Neural cell (in vitro differentiated cells): ENCODE measurements around the gene PADI3. TPM values are rescaled to one million over a fixed set of nuclear protein-coding genes. Genes with fewer than 3 reads are reported as not detected.

Source experiments
- H2AFZ ChIP-seq: fragments of 200-600, 300-800 bp; sonication (generic), shearing (Covaris generic); 2 replicates; pipeline ENCODE4 v1.6.0; 2014; ENCODE audit warnings: low read depth, mild to moderate bottlenecking, antibody characterized with exemption, low read length, moderate library complexity
- H3F3A ChIP-seq: fragments of 200-600 bp; shearing (Covaris generic); 2 replicates; pipeline ENCODE4 v1.6.1; 2016; ENCODE audit warnings: mild to moderate bottlenecking, moderate library complexity, mixed read lengths, antibody characterized with exemption, low read length; ENCODE audit not compliant: insufficient read depth, poor library complexity, severe bottlenecking
- H3K27ac ChIP-seq: fragments of 200-600, 300-800 bp; sonication (generic), shearing (Covaris generic); 2 replicates; pipeline ENCODE4 v1.5.1; 2014; ENCODE audit warnings: mild to moderate bottlenecking, low read length, moderate library complexity
- H3K27me3 ChIP-seq: fragments of 300-800, 200-600 bp; sonication (generic), shearing (Covaris generic); 2 replicates; pipeline ENCODE4 v1.6.0; 2014; ENCODE audit warnings: mild to moderate bottlenecking, low read depth, low read length, moderate library complexity; ENCODE audit not compliant: insufficient read depth
- H3K36me3 ChIP-seq: fragments of 300-800, 200-600 bp; sonication (generic), shearing (Covaris generic); 2 replicates; pipeline ENCODE4 v1.5.1; 2014; ENCODE audit warnings: mild to moderate bottlenecking, antibody characterized with exemption, low read length, moderate library complexity; ENCODE audit not compliant: insufficient read depth
- H3K4me2 ChIP-seq: fragments of 300-800, 200-600 bp; sonication (generic), shearing (Covaris generic); 2 replicates; pipeline ENCODE4 v1.6.0; 2014; ENCODE audit warnings: mild to moderate bottlenecking, low read length
- H3K4me3 ChIP-seq: fragments of 300-800, 200-600 bp; sonication (generic), shearing (Covaris generic); 2 replicates; pipeline ENCODE4 v1.5.1; 2014; ENCODE audit warnings: mild to moderate bottlenecking, low read length, moderate library complexity
- H3K79me2 ChIP-seq: fragments of 200-600 bp; shearing (Covaris generic); replicated peaks from 2 replicates; pipeline ENCODE4 v1.6.0; 2014; ENCODE audit warnings: mild to moderate bottlenecking, low read length, moderate library complexity; ENCODE audit not compliant: insufficient read depth
- H3K9ac ChIP-seq: fragments of 300-800, 200-600 bp; sonication (generic), shearing (Covaris generic); 2 replicates; pipeline ENCODE4 v1.6.1; 2016; ENCODE audit warnings: mild to moderate bottlenecking, low read length, mixed read lengths
- H3K9me2 ChIP-seq: fragments of 200-600 bp; shearing (Covaris generic); 2 replicates; pipeline ENCODE4 v1.6.1; 2016; ENCODE audit warnings: mild to moderate bottlenecking, low read length, mixed read lengths; ENCODE audit not compliant: insufficient read depth
- H3K9me3 ChIP-seq: fragments of 200-600, 300-800 bp; sonication (generic), shearing (Covaris generic); 2 replicates; pipeline ENCODE4 v1.6.1; 2016; ENCODE audit warnings: mild to moderate bottlenecking, mixed run types, low read length, moderate library complexity, mixed read lengths
- H4K20me1 ChIP-seq: fragments of 200-600 bp; shearing (Covaris generic); 2 replicates; pipeline ENCODE4 v1.6.1; 2016; ENCODE audit warnings: mild to moderate bottlenecking, mixed run types; ENCODE audit not compliant: insufficient read depth
- CTCF ChIP-seq: fragments of 450-650 bp; IDR thresholded peaks from 2 replicates; pipeline ENCODE4 v1.5.1; 2014; ENCODE audit warnings: antibody characterized with exemption, mild to moderate bottlenecking, moderate library complexity; ENCODE audit not compliant: poor library complexity, severe bottlenecking
- EP300 ChIP-seq: fragments of 450-650 bp; conservative IDR thresholded peaks from 2 replicates; pipeline ENCODE4 v1.6.1; 2014; ENCODE audit warnings: antibody characterized with exemption, mild to moderate bottlenecking, moderate library complexity; ENCODE audit not compliant: poor library complexity, severe bottlenecking
- EZH2 ChIP-seq: fragments of 200-600, 300-800 bp; shearing (Covaris generic), sonication (generic); IDR thresholded peaks from 2 replicates; pipeline ENCODE4 v1.6.1; 2014; ENCODE audit warnings: antibody characterized with exemption, low read length, borderline replicate concordance, mild to moderate bottlenecking; ENCODE audit not compliant: insufficient read depth, poor library complexity, severe bottlenecking
- MXI1 ChIP-seq: fragments of 450-650 bp; conservative IDR thresholded peaks from 2 replicates; pipeline ENCODE4 v1.6.1; 2014; ENCODE audit warnings: antibody characterized with exemption, mild to moderate bottlenecking; ENCODE audit not compliant: poor library complexity, severe bottlenecking
- POLR2AphosphoS5 ChIP-seq: IDR thresholded peaks from 2 replicates; pipeline ENCODE4 v1.6.1; 2012
- RAD21 ChIP-seq: fragments of 450-650 bp; conservative IDR thresholded peaks from 2 replicates; pipeline ENCODE4 v1.6.1; 2014; ENCODE audit warnings: antibody characterized with exemption, mild to moderate bottlenecking, moderate library complexity
- REST ChIP-seq: IDR thresholded peaks from 2 replicates; pipeline ENCODE4 v1.6.1; 2012; ENCODE audit warnings: borderline replicate concordance
- SMC3 ChIP-seq: fragments of 450-650 bp; conservative IDR thresholded peaks from 2 replicates; pipeline ENCODE4 v1.6.1; 2014; ENCODE audit warnings: antibody characterized with exemption, mild to moderate bottlenecking, moderate library complexity; ENCODE audit not compliant: poor library complexity
- TAF1 ChIP-seq: IDR thresholded peaks from 2 replicates; pipeline ENCODE4 v1.6.1; 2012; ENCODE audit warnings: low read depth
- polyA plus RNA-seq: library from polyadenylated mRNA; depleted of rRNA; stranded (reverse); fragments of >200 nt; gene quantifications from 2 replicates; pipeline ENCODE4 v1.2.3, GENCODE V29; 2014

Gene PADI3
- polyA plus RNA-seq, 1 donor from 2014 or later, result not detected

GRCh38 chr1:17208546-17208945, 40.4 kb upstream of the PADI3 start:
- H3K27me3 ChIP-seq, result no peaks in the 10 kb centered on the region

GRCh38 chr1:17209430-17209829, 39.5 kb upstream of the PADI3 start:
- TF ChIP-seq SMC3 (no peak), MXI1 (no peak), REST (no peak), RAD21 (no peak), EZH2 (no peak), TAF1 (no peak), EP300 (no peak), POLR2AphosphoS5 (no peak), CTCF (no peak)
- Histone ChIP-seq H3K27me3 (no peaks in the 10 kb centered on the region), H3K9ac (no peak overlapping the region), H3K79me2 (no peaks in the 10 kb centered on the region), H3F3A (no peaks in the 10 kb centered on the region), H3K9me2 (no peaks in the 10 kb centered on the region), H3K4me3 (no peak overlapping the region), H3K27ac (no peak overlapping the region), H3K9me3 (no peaks in the 10 kb centered on the region), H3K36me3 (no peaks in the 10 kb centered on the region), H2AFZ (no peak overlapping the region), H4K20me1 (no peaks in the 10 kb centered on the region), H3K4me2 (no peak overlapping the region)

More at GRCh38 chr1:17208546-17208945, 40.4 kb upstream of the PADI3 start:
- H3K4me2 ChIP-seq, result no peak overlapping the region
- H2AFZ ChIP-seq, result no peak overlapping the region
- H3K9me3 ChIP-seq, result no peaks in the 10 kb centered on the region
- H3K36me3 ChIP-seq, result no peaks in the 10 kb centered on the region
- no peak overlapping the region for H3K4me3 ChIP-seq
- no peaks in the 10 kb centered on the region for H3K9me2 ChIP-seq
- H3K27ac ChIP-seq, result no peak overlapping the region
- H3K79me2 ChIP-seq, result no peaks in the 10 kb centered on the region
- no peak overlapping the region for H3K9ac ChIP-seq
- H4K20me1 ChIP-seq, result no peaks in the 10 kb centered on the region
- TF ChIP-seq POLR2AphosphoS5 (no peak), REST (no peak), MXI1 (no peak), RAD21 (no peak), EZH2 (no peak), EP300 (no peak)
- H3F3A ChIP-seq, result no peaks in the 10 kb centered on the region
